K562 (cell line): ENCODE measurements around the gene TAS1R3. TPM values are rescaled to one million over a fixed set of nuclear protein-coding genes. Genes with fewer than 3 reads are reported as not detected.

Experiments
- ARID1B ChIP-seq: fragments of 450-650 bp; IDR thresholded peaks from 2 replicates; pipeline ENCODE4 v1.6.1; 2016; ENCODE audit warnings: antibody characterized with exemption, mild to moderate bottlenecking, inconsistent platforms
- BHLHE40 ChIP-seq: IDR thresholded peaks from 2 replicates; pipeline ENCODE4 v1.6.1; 2011; ENCODE audit warnings: low read length, improper control_type of control experiment
- CGGBP1 ChIP-seq: fragments of 250-450 bp; sonication (Bioruptor Pico); IDR thresholded peaks from 2 replicates; pipeline ENCODE4 v1.9.0; 2021; ENCODE audit warnings: mild to moderate bottlenecking
- DEAF1 ChIP-seq: fragments of 450-650 bp; formaldehyde crosslinking; IDR thresholded peaks from 2 replicates; pipeline ENCODE4 v1.4.0; 2020; ENCODE audit warnings: mild to moderate bottlenecking, moderate library complexity
- EHMT2 ChIP-seq: fragments of 450-650 bp; IDR thresholded peaks from 2 replicates; pipeline ENCODE4 v1.6.1; 2018; ENCODE audit warnings: antibody characterized with exemption
- FOSL1 ChIP-seq: fragments of 200-800 bp; sonication (Bioruptor generic); conservative IDR thresholded peaks from 2 replicates; pipeline ENCODE4 v1.6.1; 2016; ENCODE audit warnings: missing genetic modification characterization, missing compliant biosample characterization
- GABPA ChIP-seq: fragments of 200-800 bp; sonication (Bioruptor generic); conservative IDR thresholded peaks from 2 replicates; pipeline ENCODE4 v1.6.1; 2016; ENCODE audit warnings: low read depth, missing genetic modification characterization, missing compliant biosample characterization
- KLF13 ChIP-seq: fragments of 450-650 bp; IDR thresholded peaks from 2 replicates; pipeline ENCODE4 v1.6.1; 2016; ENCODE audit warnings: missing genetic modification characterization, low read depth, mild to moderate bottlenecking, missing compliant biosample characterization, moderate library complexity, borderline replicate concordance
- MAFK ChIP-seq: IDR thresholded peaks from 2 replicates; pipeline ENCODE4 v1.6.1; 2011; ENCODE audit warnings: low read length, improper control_type of control experiment
- NCOA6 ChIP-seq: fragments of 450-650 bp; IDR thresholded peaks from 2 replicates; pipeline ENCODE4 v1.6.1; 2017; ENCODE audit warnings: mild to moderate bottlenecking
- NFE2 ChIP-seq: IDR thresholded peaks from 2 replicates; pipeline ENCODE4 v1.6.1; 2014; ENCODE audit warnings: antibody characterized with exemption, low read depth
- NFXL1 ChIP-seq: fragments of 450-650 bp; formaldehyde crosslinking; IDR thresholded peaks from 2 replicates; pipeline ENCODE4 v1.4.0; 2021; ENCODE audit warnings: mild to moderate bottlenecking
- POLR2AphosphoS2 ChIP-seq: IDR thresholded peaks from 2 replicates; pipeline ENCODE4 v1.6.1; 2012; ENCODE audit warnings: low read length, improper control_type of control experiment
- SREBF1 ChIP-seq: fragments of 150-350 bp; IDR thresholded peaks from 2 replicates; pipeline ENCODE4 v1.6.1; 2014; ENCODE audit warnings: antibody characterized with exemption, low read depth, low read length, borderline replicate concordance
- SRSF7 ChIP-seq: fragments of 200-400 bp; formaldehyde crosslinking; optimal IDR thresholded peaks from 2 replicates; pipeline ENCODE3; 2017; ENCODE audit warnings: mild to moderate bottlenecking, low read depth, low read length
- STAG1 ChIP-seq: sonication (generic); formaldehyde crosslinking; IDR thresholded peaks from 2 replicates; pipeline ENCODE4 v1.5.0; 2020; ENCODE audit warnings: missing genetic modification reagents, borderline replicate concordance
- TAF9B ChIP-seq: fragments of 450-650 bp; IDR thresholded peaks from 2 replicates; pipeline ENCODE4 v1.6.1; 2018; ENCODE audit warnings: mild to moderate bottlenecking; ENCODE audit not compliant: partially characterized antibody
- TFE3 ChIP-seq: fragments of 450-650 bp; formaldehyde crosslinking; IDR thresholded peaks from 2 replicates; pipeline ENCODE4 v1.4.0; 2020; ENCODE audit warnings: mild to moderate bottlenecking, mixed read lengths
- ZFP1 ChIP-seq: fragments of 450-650 bp; formaldehyde crosslinking; IDR thresholded peaks from 2 replicates; pipeline ENCODE4 v1.4.0; 2020; ENCODE audit warnings: mild to moderate bottlenecking, mixed read lengths
- ZNF212 ChIP-seq: fragments of 450-650 bp; formaldehyde crosslinking; IDR thresholded peaks from 2 replicates; pipeline ENCODE4 v1.4.0; 2020; ENCODE audit warnings: mild to moderate bottlenecking
- ZNF263 ChIP-seq: sonication (generic); formaldehyde crosslinking; IDR thresholded peaks from 2 replicates; pipeline ENCODE4 v1.8.0; 2022; ENCODE audit warnings: mild to moderate bottlenecking, missing genetic modification reagents, borderline replicate concordance
- ZNF696 ChIP-seq: fragments of 250-450 bp; sonication (Bioruptor Pico); conservative IDR thresholded peaks from 2 replicates; pipeline ENCODE4 v1.4.0; 2020; ENCODE audit warnings: mild to moderate bottlenecking, moderate library complexity
- polyA plus RNA-seq, 8 experiments: library from polyadenylated mRNA; depleted of rRNA in 4 of 8; stranded (reverse) in 5 of 8; unstranded in 3 of 8; fragments of >200 nt; fragmentation: Nextera tagmentation in 2 of 8; fragmentation: Illumina TruSeq in 1 of 8; extraction: Ambion mirVana in 2 of 8; extraction: Trizol in 1 of 8; gene quantifications; 2 replicates each; pipeline versions ENCODE4 v1.2.1 to v1.2.3, GENCODE V29; 2011 to 2014; ENCODE audit warnings: inconsistent platforms in 1 of 8, missing spikeins in 1 of 8
- total RNA-seq, 7 experiments: library from RNA; depleted of rRNA in 6 of 7; stranded (reverse); fragments of >200 nt in 6 of 7; fragmentation: Illumina TruSeq in 2 of 7; extraction: Trizol in 2 of 7; gene quantifications; 2 replicates each; pipeline versions ENCODE4 v1.2.1 to v1.2.3, GENCODE V29; 2011 to 2021; ENCODE audit warnings: low replicate concordance in 1 of 7
- TF ChIP-seq, protein P1 (sequence below): fragments of 450-650 bp; formaldehyde crosslinking; IDR thresholded peaks from 2 replicates; pipeline ENCODE4 v1.4.0; 2020; ENCODE audit warnings: mild to moderate bottlenecking, moderate library complexity
- TF ChIP-seq, protein P2 (sequence below): fragments of 200-800 bp; sonication (Bioruptor generic); IDR thresholded peaks from 2 replicates; pipeline ENCODE4 v1.6.1; 2017; ENCODE audit warnings: missing genetic modification characterization, missing compliant biosample characterization

Gene TAS1R3
- total and polyA plus RNA-seq, 9 of the 15 experiments (the other 6 are each of a cell fraction or from before 2014, with no cell fraction given) = 0.07 to 0.13 TPM; not detected in 7

DNA sequence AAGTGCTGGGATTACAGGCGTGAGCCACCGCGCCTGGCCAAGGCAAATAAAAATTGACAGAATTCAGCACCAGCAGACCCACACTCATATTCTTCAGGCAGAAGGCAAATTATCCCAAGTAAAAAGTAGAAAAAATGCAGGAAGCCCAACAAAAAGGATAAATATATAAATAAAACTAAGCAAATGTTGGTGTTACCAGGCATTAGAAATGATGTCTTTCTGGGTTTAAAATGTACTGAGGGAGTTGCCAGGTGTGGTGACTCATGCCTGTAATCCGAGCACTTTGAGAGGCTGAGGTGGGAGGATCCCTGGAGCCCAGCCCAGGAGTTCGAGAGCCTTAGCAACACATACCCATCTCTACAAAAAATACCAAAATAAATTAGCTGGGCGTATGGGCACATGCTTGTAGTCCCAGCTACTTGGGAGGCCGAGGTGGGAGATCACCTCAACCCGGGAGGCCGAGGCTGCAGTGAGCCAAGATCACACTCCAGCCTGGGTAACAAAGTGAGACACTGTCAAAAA, 12.9 kb upstream of the TAS1R3 start (continued):
- TF ChIP-seq ZNF212 (no peak), DEAF1 (CRISPR knock-in tag) (no peak), POLR2AphosphoS2 (no peak), ZFP1 (no peak), NFXL1 (CRISPR knock-in tag) (no peak), KLF13 (0 out of 2 replicates have a peak, but pooled peaks have one; percentile 39), SREBF1 (no peak), ZNF263 (CRISPR knock-in tag) (no peak), NCOA6 (no peak), ZNF696 (CRISPR knock-in tag) (no peak), TFE3 (CRISPR knock-in tag) (no peak), SRSF7 (no peak), CGGBP1 (no peak; the same call in 1 of the 2 replicates), BHLHE40 (0 out of 2 replicates have a peak, but pooled peaks have one; percentile 35), MAFK (no peak), GABPA (no peak), FOSL1 (tag) (peak; percentile 91), NFE2 (peak; percentile 26; the same call in 1 of the 2 replicates), ARID1B (peak; percentile 72), EHMT2 (no peak), STAG1 (CRISPR knock-in tag) (no peak), TAF9B (no peak)
- TF ChIP-seq, protein P1, sequence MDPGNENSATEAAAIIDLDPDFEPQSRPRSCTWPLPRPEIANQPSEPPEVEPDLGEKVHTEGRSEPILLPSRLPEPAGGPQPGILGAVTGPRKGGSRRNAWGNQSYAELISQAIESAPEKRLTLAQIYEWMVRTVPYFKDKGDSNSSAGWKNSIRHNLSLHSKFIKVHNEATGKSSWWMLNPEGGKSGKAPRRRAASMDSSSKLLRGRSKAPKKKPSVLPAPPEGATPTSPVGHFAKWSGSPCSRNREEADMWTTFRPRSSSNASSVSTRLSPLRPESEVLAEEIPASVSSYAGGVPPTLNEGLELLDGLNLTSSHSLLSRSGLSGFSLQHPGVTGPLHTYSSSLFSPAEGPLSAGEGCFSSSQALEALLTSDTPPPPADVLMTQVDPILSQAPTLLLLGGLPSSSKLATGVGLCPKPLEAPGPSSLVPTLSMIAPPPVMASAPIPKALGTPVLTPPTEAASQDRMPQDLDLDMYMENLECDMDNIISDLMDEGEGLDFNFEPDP (CRISPR knock-in tag) = no peak
- TF ChIP-seq, protein P2, sequence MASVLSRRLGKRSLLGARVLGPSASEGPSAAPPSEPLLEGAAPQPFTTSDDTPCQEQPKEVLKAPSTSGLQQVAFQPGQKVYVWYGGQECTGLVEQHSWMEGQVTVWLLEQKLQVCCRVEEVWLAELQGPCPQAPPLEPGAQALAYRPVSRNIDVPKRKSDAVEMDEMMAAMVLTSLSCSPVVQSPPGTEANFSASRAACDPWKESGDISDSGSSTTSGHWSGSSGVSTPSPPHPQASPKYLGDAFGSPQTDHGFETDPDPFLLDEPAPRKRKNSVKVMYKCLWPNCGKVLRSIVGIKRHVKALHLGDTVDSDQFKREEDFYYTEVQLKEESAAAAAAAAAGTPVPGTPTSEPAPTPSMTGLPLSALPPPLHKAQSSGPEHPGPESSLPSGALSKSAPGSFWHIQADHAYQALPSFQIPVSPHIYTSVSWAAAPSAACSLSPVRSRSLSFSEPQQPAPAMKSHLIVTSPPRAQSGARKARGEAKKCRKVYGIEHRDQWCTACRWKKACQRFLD (CRISPR knock-in tag) = no peak
